GM19193 (cell line): ENCODE measurements around the gene SCGB2B2.

ENCODE experiments used
- POLR2A ChIP-seq: IDR thresholded peaks from 4 replicates; pipeline ENCODE4 v1.6.1; 2011; ENCODE audit not compliant: insufficient read depth, insufficient read length; ENCODE audit errors: extremely low read depth

The SCGB2B2 gene

DNA sequence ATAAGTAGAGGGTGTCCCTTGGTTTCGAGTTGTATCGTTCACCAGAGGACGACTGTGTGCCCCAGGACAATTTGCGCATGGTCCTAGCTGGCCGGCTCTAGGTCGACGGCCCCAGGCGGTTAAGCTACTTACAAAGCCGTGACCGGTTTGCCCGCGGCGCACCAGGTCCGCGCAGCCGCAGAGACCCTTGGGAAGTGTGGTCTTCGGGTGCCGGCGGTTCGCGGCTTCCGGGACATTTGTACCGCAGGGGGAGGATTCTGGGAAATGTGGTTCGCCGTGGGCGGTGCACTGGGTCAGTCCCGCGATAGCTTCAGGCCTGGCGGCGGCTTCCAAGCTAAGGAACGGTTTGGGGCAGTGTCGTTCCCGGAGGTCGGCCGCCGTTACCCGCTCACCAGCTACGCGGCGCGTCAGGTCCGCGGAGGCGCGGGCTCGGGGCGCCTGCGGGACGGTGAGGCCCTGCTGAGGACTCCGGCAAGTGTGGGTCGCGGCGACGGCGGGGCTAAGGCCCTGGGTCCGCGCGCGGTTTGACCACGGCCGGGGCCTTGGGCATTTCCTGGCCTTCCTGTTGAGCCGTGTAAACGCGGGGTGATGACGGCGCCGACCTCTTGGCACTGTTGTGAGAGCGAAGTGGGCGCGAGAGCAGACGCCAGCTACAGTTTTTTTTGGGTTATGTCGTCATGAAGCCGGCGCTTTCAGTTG is 576 bp upstream of the SCGB2B2 start, which contains the start of gene ZNF302:
TSS of gene ZNF302 (plus strand) at position 293 of the 699 bp plus-strand sequence. CDS start 1,127 bp downstream, outside the sequence.
- peak; percentile 87 for TF ChIP-seq POLR2A

DNA sequence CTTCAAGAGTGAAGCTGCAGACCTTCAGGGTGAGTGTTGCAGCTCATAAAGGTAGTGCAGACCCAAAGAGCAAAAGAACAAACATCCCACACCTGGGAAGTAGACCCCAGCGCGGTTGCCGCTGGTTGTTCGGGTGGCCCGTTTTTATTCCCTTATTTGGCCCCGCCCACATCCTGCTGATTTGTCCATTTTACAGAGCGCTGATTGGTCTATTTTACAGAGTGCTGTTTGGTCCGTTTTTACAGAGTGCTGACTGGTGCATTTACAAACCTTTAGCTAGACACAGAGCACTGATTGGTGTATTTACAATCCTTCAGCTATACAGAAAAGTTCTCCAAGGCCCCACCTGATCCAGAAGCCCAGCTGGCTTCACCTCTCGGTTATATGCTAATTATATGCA is 1.0 kb downstream of the SCGB2B2 start:
- TF ChIP-seq POLR2A, result no peak

DNA sequence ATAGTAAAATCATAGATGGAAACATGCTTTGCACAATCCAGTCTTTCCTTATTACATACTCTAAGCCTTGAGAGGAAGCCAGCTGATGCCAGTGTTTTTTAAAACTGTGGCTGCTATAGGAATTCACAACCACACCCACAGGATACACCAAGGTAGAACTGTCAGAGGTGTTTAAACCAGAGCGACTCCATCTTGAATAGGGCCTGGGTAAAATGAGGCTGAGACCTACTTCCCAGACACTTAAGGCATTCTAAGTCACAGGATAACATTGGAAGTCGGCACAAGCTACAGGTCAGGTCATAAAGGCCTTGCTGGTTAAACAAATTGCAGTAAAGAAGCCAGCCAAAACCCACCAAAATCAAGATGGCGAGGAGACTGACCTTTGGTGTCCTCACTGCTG is 1.7 kb downstream of the SCGB2B2 start:
- TF ChIP-seq POLR2A, result no peak

DNA sequence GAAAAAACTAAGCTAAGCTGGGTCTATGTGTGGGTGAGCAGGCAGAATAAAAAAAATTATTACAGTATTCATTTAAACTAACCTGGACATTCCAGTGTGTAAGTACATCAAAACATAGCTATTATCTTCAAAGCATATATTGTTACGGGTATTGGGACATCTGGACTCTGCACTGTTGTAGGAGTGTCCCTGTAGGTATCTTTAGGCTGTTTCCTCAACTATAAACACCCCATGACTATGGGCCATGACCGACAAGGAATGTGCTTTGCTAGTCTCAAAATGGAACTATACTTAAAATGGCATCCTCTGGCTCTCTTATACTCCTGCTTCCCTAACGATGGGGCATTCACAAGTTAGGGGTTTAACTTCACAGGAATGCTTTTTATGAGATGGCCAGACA is 3.4 kb downstream of the SCGB2B2 start:
- TF ChIP-seq POLR2A, result no peak

DNA sequence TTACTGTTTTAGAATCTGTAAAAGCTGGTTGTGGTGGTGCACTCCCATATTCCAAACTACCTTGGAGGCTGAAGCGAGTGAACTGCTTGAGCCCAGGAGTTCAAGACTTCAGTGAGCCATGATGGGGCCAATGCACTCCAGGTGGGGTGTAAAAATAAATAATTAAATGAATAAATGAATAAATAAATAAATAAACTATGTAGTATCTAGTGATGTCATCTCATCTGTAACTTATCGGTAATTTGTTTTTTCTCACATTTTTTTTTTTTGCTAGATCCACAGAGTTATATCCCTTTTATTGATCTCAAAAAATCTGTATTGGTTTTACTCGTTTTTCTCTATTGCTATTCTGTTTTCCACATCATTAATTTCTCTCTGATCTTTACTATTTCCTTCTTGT is 5.0 kb downstream of the SCGB2B2 start:
- TF ChIP-seq POLR2A, result no peak

DNA sequence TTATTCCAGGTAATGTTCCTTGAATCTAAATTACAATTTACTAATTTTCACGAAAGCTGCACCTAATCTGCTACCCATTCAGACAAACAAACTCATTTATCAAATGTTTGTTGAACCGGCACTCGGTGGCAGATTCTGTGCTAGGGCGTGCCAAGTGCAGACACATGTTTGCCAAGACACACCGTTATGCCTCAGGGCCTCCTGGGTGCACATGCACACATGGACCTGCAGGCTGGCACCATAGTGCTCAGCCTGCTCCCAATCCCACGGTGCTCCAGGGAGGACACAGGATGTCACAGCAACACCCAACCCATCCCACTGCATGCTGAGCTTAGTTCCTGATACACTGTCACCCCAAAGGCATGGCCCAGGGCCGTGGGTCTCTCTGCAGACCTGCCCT is 7.7 kb downstream of the SCGB2B2 start:
- TF ChIP-seq POLR2A, result no peak

DNA sequence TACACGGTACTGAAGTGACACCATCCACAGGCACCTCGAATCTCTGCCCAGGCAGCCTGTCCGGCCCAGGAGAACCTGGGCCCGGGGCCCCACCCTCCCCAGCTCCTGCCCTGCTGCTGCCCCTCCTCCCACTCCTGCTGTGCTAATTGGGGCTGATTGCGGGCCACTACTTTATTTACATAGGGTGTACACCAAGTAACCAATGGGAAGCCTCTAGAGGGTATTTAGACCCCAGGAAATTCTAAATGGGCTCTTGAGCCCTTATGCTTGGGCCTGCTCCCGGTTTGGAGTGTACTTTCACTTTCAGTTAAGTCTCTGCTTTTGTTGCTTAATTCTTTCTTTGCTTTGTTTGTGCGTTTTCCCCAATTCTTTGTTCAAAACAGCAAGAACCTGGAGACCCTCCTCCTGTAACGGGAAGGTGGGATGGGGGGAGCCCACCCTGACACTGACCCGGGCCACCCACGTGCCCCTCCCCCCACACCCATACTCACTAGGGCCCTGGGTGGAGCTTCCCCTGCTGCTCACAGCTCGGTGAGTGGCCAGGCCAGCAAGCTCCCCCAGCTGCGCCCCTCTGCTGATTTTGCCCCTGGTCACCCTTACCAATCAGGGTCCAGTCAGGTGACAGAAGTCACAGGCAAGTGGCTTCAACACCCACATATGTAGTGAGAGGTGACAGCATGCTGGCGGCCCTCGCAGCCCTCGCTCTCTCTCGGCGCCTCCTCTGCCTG is 9.4 kb downstream of the SCGB2B2 start:
- TF ChIP-seq POLR2A, result no peak

DNA sequence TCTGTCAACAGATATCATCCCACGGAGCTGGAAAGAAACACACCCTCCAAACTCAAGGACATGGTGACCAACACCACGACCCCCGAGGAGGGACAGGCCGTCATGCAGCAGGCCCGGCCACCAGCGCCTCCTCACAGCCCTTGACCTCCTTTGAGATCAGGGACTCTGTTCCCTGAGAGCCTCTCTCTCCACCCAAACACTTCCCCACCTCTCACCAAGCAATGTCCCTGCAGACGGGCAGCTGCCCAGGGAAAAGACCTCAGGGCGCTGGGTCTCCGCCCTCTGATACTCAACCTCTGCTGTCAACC is 10.0 kb downstream of the SCGB2B2 start:
- TF ChIP-seq POLR2A, result no peak

DNA sequence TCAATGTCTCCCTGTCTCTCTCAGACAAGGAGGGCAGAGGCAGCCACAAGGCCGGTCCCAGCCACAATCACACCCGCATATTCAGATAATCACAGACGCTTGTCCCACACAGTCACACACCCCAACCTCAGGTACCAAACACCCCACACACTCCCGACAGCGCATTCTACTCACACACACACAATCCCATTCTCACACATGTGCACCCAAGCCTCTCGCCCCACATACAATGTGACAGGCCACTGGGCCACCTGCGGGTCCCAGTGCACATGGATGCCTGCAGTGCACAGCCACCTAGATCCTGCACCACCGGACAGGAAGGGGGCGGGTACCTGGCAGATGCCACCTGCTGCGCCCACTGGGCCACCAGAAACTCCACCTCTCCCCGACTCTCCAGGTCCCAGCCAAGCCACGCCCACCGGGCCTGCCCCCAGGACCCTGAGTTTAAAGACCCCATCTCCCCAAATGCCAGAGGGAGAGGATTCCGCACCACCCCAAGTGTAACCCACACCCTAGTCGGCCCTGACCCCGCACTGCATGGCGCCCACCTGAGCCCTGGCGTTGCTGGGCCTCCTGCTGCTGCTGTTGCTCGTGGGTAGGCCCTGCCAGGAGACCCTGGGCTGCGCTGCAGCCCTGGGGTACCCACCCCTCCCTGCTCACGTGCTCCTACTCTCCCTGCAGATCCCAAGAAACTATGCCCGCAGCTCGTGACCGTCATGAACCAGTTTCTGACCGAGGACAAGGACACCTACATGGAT is 10.6 kb downstream of the SCGB2B2 start:
- TF ChIP-seq POLR2A, result no peak

DNA sequence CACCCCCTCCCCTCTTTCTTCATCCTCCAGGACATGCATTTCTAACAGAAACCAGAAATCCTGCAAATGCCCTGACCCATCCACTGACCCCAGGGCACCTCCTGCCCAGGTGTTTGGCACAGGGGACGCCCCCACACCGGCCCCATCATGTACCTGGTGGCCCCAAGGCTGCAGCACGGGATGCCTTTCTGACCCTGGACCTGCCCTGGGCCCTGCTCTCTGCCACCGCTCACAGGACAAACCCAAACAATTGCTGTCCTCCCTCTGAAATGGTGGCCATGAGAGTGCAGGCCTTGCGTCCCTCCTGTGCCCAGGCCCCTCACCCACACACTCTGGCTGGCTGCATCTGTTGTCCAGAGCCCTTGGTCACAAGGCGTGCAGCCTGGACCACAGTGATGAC is 12.1 kb downstream of the SCGB2B2 start:
- no peak for TF ChIP-seq POLR2A

DNA sequence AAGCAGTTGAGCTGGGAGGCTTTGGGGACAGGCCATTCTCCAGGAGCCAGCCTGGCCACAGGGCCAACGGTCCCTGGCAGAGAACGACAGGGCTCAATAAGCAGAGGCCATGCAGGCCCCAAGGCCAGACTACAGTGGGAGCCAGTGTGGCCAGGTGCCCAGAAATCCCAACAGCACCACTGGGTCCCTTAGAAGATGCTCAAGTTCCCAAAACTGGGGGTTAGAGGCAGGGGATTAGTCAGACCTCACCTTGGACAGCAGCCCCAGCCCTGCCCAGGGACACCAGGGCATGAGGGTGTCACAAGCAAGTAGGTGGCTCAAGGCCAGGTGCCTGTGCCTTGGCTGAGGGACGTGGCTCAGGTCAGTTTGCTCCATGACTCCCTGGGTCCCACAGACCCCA is 12.8 kb downstream of the SCGB2B2 start:
- TF ChIP-seq POLR2A, result no peak

DNA sequence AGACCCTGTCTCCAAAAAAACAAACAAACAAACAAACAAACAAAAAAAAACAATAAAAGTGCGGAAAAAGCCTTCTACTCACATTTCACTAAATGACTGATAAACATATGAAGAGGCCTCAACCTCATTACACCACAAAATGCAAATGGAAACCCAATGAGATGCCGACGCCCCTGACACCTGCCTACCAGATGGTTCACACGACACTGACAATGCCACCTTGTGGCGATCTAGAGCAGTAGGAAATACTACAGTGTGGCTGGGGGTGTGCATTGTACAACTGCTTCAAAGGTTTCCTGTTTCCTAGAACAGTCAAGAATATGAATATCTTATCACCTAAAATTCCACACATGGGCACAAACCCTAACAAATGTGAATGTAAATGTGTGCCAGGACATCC is 14.0 kb downstream of the SCGB2B2 start:
- TF ChIP-seq POLR2A, result no peak

DNA sequence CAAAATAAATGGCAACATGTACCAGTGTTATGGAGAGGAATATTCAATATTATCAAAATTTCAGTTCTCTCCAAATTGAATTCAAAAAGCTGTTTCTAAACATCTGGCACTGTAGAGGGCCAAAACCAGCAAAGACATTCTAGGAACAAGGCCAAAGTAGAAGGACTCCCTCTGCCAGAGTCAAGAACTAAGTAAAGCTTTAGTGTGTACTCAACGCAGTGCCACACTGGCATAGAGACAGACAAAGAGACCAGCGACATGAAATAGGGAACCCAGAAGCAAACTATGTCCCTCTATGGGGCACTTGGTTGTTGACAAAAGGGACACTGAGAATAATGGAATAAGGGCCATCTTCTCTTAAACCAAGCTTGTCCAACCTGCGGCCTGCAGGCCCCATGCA is 15.6 kb downstream of the SCGB2B2 start:
- no peak for TF ChIP-seq POLR2A

DNA sequence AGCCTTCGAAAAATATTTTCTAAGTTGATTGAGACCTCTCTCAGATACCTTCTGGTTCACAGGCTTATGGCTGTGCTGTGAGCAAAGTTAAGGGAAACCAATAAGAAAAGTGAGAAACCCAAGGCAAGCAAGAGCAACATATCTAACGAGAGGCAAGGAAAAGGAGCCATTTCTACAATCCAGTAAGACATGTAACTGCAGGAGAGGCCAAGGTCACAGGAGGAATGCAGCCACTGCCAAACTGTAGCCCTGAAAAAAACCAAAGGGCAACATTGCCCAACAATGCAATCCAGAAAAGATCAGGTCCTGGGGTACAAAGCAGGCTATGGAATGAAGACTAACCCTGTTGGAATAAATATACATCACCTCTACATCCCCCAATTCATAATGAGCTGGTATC is 21.3 kb downstream of the SCGB2B2 start:
- no peak for TF ChIP-seq POLR2A

DNA sequence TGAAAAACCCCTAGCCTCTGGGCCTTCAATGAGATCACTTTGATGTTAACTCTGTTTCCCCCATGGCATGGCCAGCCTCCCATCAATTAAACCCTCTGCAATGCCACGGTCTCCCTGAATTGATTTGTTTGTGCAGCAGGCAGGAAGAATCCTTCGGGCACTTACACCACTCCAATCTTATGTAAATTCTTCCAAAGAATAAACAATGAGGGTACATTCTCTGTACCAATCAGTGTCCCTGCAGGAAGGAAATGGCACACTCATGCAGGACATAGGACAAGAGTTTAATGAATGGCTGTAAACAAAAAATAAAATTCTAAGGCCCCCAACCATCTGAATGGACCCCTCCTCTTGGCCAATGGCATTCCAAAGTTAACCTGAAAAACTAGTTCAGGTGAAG is 22.2 kb downstream of the SCGB2B2 start:
- no peak for TF ChIP-seq POLR2A

DNA sequence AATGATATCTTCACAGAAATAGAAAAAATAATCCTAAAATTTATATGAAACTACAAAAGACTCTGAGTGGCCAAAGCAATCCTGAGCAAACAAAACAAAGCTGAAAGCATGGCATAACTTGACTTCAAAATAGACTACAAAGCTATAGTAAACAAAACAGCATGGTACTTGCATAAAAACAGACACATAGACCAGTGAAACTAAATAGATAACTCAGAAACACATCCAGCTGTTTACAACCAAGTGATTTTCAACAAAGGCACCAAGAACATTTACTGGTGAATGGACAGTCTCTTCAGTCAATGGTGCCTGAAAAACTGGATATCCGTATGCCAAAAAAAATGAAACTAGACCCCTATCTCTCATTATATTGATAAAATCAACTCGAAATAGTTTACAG is 25.2 kb downstream of the SCGB2B2 start:
- TF ChIP-seq POLR2A, result no peak
